Measurements from ENCODE around the gene EIF4G3. TPM values are rescaled to one million over a fixed set of nuclear protein-coding genes. Genes with fewer than 3 reads are reported as not detected.

The EIF4G3 gene
- total and polyA plus RNA-seq, 2 of the 8 experiments (the other 6 are each of a cell fraction or from before 2014, with no cell fraction given): 47.5 to 66.6 TPM

DNA sequence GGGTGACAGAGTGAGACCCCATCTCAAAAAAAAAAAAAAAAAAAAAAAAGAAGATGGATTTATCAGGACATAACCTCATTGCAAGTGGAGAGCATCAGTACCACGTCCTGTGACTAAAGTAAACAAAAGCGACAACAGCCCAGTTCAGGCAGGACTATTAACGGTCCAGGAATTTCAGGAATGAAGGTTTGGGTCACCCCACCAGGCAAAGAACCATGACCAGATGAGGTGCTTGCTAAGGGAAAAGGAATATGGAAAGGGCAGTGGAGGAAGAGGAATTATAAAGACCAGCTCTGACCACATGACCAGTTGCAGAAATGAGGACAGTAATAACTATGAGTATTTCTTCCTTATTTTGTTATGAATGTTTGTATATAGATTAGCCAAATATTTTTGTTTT is 35.4 kb upstream of the EIF4G3 start:
- no peak for TF ChIP-seq SP1 (IDR thresholded peaks at IDR 0.05; ENCODE audit: low read depth, low read length)
- TF ChIP-seq TEAD4 (IDR thresholded peaks at IDR 0.05; ENCODE audit: low read depth, low read length): peak; percentile 57
- TF ChIP-seq SP4 (IDR thresholded peaks at IDR 0.05; ENCODE audit: low read length): no peak
- no peak for TF ChIP-seq RNF2 (IDR thresholded peaks at IDR 0.05; ENCODE audit: borderline replicate concordance, low read depth, low read length, missing control alignments, poor library complexity, severe bottlenecking)
- TF ChIP-seq BRCA1 (IDR thresholded peaks at IDR 0.05; ENCODE audit: low read depth, low read length): no peak
- TF ChIP-seq MAFK (IDR thresholded peaks at IDR 0.05; ENCODE audit: low read depth, low read length): no peak
- no peak for TF ChIP-seq YY1 (IDR thresholded peaks at IDR 0.05; ENCODE audit: low read depth, low read length)
- no peak for TF ChIP-seq BACH1 (IDR thresholded peaks at IDR 0.05; ENCODE audit: low read length)
- Histone ChIP-seq H2BK15ac (ENCODE audit: low read length) (no peak overlapping the region), H4K91ac (replicated peaks; ENCODE audit: insufficient read length, low read length) (no peak overlapping the region), H3K36me3 (ENCODE audit: control insufficient read depth in 2 of 4, insufficient read depth in 4 of 4, low read length in 3 of 4) (no peaks in the 10 kb centered on the region), H3K9me3 (ENCODE audit: insufficient read depth in 2 of 2, low read depth in 1 of 2, low read length in 1 of 2) (no peaks in the 10 kb centered on the region), H4K20me1 (replicated peaks in 1 of 2; ENCODE audit: control insufficient read depth in 1 of 2, insufficient read depth in 2 of 2, low read length in 2 of 2) (no peaks in the 10 kb centered on the region), H3K14ac (ENCODE audit: insufficient read length) (no peak overlapping the region), H3K4me3 (ENCODE audit: extremely low read depth in 1 of 4, insufficient read depth in 2 of 4, low read depth in 3 of 4, low read length in 4 of 4) (no peak overlapping the region), H2BK20ac (ENCODE audit: low read length) (no peak overlapping the region), H3K4ac (replicated peaks; ENCODE audit: insufficient read length, low read depth, low read length) (no peak overlapping the region), H2AK5ac (ENCODE audit: low read depth, low read length) (no peak overlapping the region), H2BK5ac (ENCODE audit: low read depth, low read length) (no peak overlapping the region), H3K18ac (ENCODE audit: extremely low read depth, low read length) (no peak overlapping the region; the same call in 1 of the 2 replicates), H4K8ac (ENCODE audit: extremely low read depth, insufficient read depth, low read length) (no peak overlapping the region), H3K23me2 (ENCODE audit: low read depth, low read length) (no peaks in the 10 kb centered on the region), H3K79me2 (ENCODE audit: control insufficient read depth in 1 of 2, insufficient read depth in 2 of 2, low read length in 2 of 2) (no peaks in the 10 kb centered on the region), H2BK12ac (ENCODE audit: low read depth, low read length) (no peak overlapping the region), H3K79me1 (ENCODE audit: low read depth, low read length) (no peaks in the 10 kb centered on the region), H3K23ac (ENCODE audit: insufficient read length) (no peak overlapping the region), H2BK120ac (replicated peaks; ENCODE audit: low read depth, low read length) (no peak overlapping the region), H3K27me3 (replicated peaks in 1 of 4; ENCODE audit: control insufficient read depth in 3 of 4, extremely low read depth in 1 of 4, insufficient read depth in 3 of 4, low read length in 3 of 4) (no peaks in the 10 kb centered on the region), H3K9ac (replicated peaks in 1 of 4; ENCODE audit: extremely low read depth in 1 of 4, low read depth in 3 of 4, low read length in 3 of 4) (no peak overlapping the region), H2AFZ (ENCODE audit: low read length) (no peak overlapping the region), H3K4me2 (ENCODE audit: insufficient read depth in 1 of 2, low read depth in 2 of 2, low read length in 2 of 2) (no peak overlapping the region), H3K56ac (replicated peaks; ENCODE audit: insufficient read length, low read depth, low read length) (no peak overlapping the region), H4K5ac (ENCODE audit: insufficient read length, low read depth, low read length) (no peak overlapping the region), H3K4me1 (replicated peaks in 1 of 4; ENCODE audit: control insufficient read depth in 3 of 4, insufficient read depth in 4 of 4, low read length in 3 of 4) (no peaks in the 10 kb centered on the region; a peak in 2 of 7 replicates), H3K27ac (ENCODE audit: low read depth, low read length) (no peak overlapping the region)
- FAIRE-seq (no peak), DNase-seq (ENCODE audit: low read depth in 1 of 2, low spot score in 2 of 2) (no peak)
- POLR2A ChIA-PET (ENCODE audit: partially characterized antibody): no interaction called here
- 73% methylated on average over 3 of the region's 3 CpGs; no CpG with 5 or more reads in 1 of the 2 experiments for WGBS, 2 experiments (ENCODE audit: extremely low coverage in 1 of 2, insufficient coverage in 1 of 2, insufficient read length in 1 of 2, insufficient replicate concordance in 2 of 2, low coverage in 1 of 2, low lambda C conversion rate in 2 of 2, missing lambda C conversion rate in 1 of 2)
- CTCF ChIA-PET (ENCODE audit: partially characterized antibody): interaction anchor here (2.0 kb wide), 1 partner anchor 58 kb away, joined by 6 read pairs; no protein-coding TSS in a partner anchor
